Naive thymus-derived CD4-positive, alpha-beta T cell (primary cell): Measurements from ENCODE around the gene AKNAD1. TPM values are rescaled to one million over a fixed set of nuclear protein-coding genes. Genes with fewer than 3 reads are reported as not detected.
"Not testable (repeated sequence)": the region's sequence is repeated elsewhere in the genome, so short reads cannot be mapped to it uniquely, and the experiment has no call there.

Source experiments
- ATAC-seq: fragments of 150-1000 bp; cut with Tn5 transposase; 2 replicates; pipeline ENCODE4 v1.10.0; 2021; ENCODE audit warnings: mild to moderate bottlenecking, moderate library complexity
- CTCF ChIA-PET: fragments of 350-600 bp; sonication (Branson Sonifier 250); formaldehyde crosslinking; loops from one replicate; lab custom pipeline; 2021; ENCODE audit warnings: antibody characterized with exemption; lab: Charles Lee
- POLR2A ChIA-PET: fragments of 350-600 bp; sonication (Branson Sonifier 250); formaldehyde crosslinking; loops from one replicate; lab custom pipeline; 2021; ENCODE audit warnings: antibody characterized with exemption, inconsistent platforms; lab: Charles Lee
- DNase-seq, 9 donors: peaks; one replicate each; pipeline versions ENCODE4 v3.0.0 to v3.0.0-alpha.2; 2020 to 2022; ENCODE audit warnings: mixed read lengths in 1 of 9
- H3K27ac ChIP-seq: one replicate; pipeline ENCODE4 v1.7.0; 2013; ENCODE audit warnings: mild to moderate bottlenecking, low read depth, low read length, moderate library complexity
- H3K27me3 ChIP-seq, 2 donors: one replicate each; pipeline ENCODE4 v1.7.0; 2013; ENCODE audit warnings: low read length in 2 of 2, mild to moderate bottlenecking in 2 of 2, moderate library complexity in 2 of 2; ENCODE audit not compliant: control insufficient read depth in 2 of 2, insufficient read depth in 2 of 2
- H3K36me3 ChIP-seq, 3 experiments: 1 replicate in 2 of 3; 2 replicates in 1 of 3; pipeline ENCODE4 v1.7.0; 2013; ENCODE audit warnings: low read length in 3 of 3, mild to moderate bottlenecking in 3 of 3, moderate library complexity in 1 of 3; ENCODE audit not compliant: insufficient read depth in 3 of 3, control insufficient read depth in 2 of 3
- H3K4me1 ChIP-seq, 2 donors: one replicate each; pipeline ENCODE4 v1.7.0; 2013; ENCODE audit warnings: low read length in 2 of 2, mild to moderate bottlenecking in 2 of 2, moderate library complexity in 1 of 2; ENCODE audit not compliant: control insufficient read depth in 2 of 2, insufficient read depth in 2 of 2
- H3K4me3 ChIP-seq: 2 replicates; pipeline ENCODE4 v1.7.0; 2013; ENCODE audit warnings: mild to moderate bottlenecking, low read length
- H3K9me3 ChIP-seq, 3 experiments: 1 replicate in 2 of 3; 2 replicates in 1 of 3; pipeline ENCODE4 v1.7.0; 2013; ENCODE audit warnings: low read length in 3 of 3; ENCODE audit not compliant: control insufficient read depth in 2 of 3
- H3K27ac Mint-ChIP-seq, 9 donors: one replicate each; pipeline ENCODE4 v1.8.0; 2020 to 2022; ENCODE audit warnings: mixed read lengths in 9 of 9, mild to moderate bottlenecking in 8 of 9, moderate library complexity in 5 of 9, inconsistent platforms in 2 of 9
- H3K27me3 Mint-ChIP-seq, 5 donors: one replicate each; pipeline ENCODE4 v1.8.0; 2021 to 2022; ENCODE audit warnings: mixed read lengths in 5 of 5, mild to moderate bottlenecking in 1 of 5
- H3K36me3 Mint-ChIP-seq, 5 donors: one replicate each; pipeline ENCODE4 v1.8.0; 2020 to 2022; ENCODE audit warnings: mixed read lengths in 5 of 5, mild to moderate bottlenecking in 3 of 5, inconsistent platforms in 1 of 5
- H3K4me1 Mint-ChIP-seq, 7 donors: one replicate each; pipeline ENCODE4 v1.8.0; 2020 to 2022; ENCODE audit warnings: mixed read lengths in 7 of 7, mild to moderate bottlenecking in 3 of 7, inconsistent platforms in 1 of 7
- H3K4me3 Mint-ChIP-seq, 10 donors: one replicate each; pipeline ENCODE4 v1.8.0; 2020 to 2022; ENCODE audit warnings: mild to moderate bottlenecking in 10 of 10, mixed read lengths in 10 of 10, moderate library complexity in 6 of 10, inconsistent platforms in 2 of 10
- H3K9me3 Mint-ChIP-seq, 11 donors: one replicate each; pipeline ENCODE4 v1.8.0; 2020 to 2022; ENCODE audit warnings: mixed read lengths in 11 of 11, mild to moderate bottlenecking in 4 of 11, inconsistent platforms in 1 of 11, moderate library complexity in 1 of 11
- intact Hi-C, 2 donors: fragments of 100-400 bp; cut with micrococcal nuclease; formaldehyde crosslinking; loops; one replicate each; pipeline ENCODE4 v1.15.1; 2023
- polyA plus RNA-seq, 2 donors: library from polyadenylated mRNA; unstranded; fragments of 300-500 nt; fragmentation: Illumina TruSeq; gene quantifications; one replicate each; pipeline ENCODE4 v1.2.3, GENCODE V29; 2021
- total RNA-seq, 6 experiments: library from RNA in 5 of 6; stranded (reverse) in 5 of 6; gene quantifications; 1 replicate in 5 of 6; 2 replicates in 1 of 6; pipeline ENCODE4 v1.2.3 and lab custom pipeline; 2021 to 2026

Gene AKNAD1
- total and polyA plus RNA-seq, 7 experiments from 2014 or later, result not detected

- H3K4me1 ChIP-seq, H3K27ac ChIP-seq, H3K27me3 Mint-ChIP-seq, intact Hi-C loops, ATAC-seq, POLR2A ChIA-PET, H3K4me3 ChIP-seq, H3K27ac Mint-ChIP-seq, H3K27me3 ChIP-seq, CTCF ChIA-PET, H3K4me3 Mint-ChIP-seq, H3K4me1 Mint-ChIP-seq, DNase-seq: not testable (repeated sequence)
- Mint-ChIP-seq H3K36me3 (peaks cover 30 to 77% (median 57%) of the 10 kb centered on the region in 5 donors), H3K9me3 (peaks cover 7 to 32% (median 22%) of the 10 kb centered on the region in 11 donors)
- Histone ChIP-seq H3K36me3 (peaks cover 9 to 64% (median 15%) of the 10 kb centered on the region in 3 experiments), H3K9me3 (peaks cover 0 to 17% (median 0%) of the 10 kb centered on the region in 3 experiments)
Measured at GRCh38 chr1:108781575-108781944, 75.3 kb downstream of the AKNAD1 start.

GRCh38 chr1:108780937-108781574, 75.8 kb downstream of the AKNAD1 start:
- Mint-ChIP-seq H3K9me3 (peaks cover 7 to 28% (median 21%) of the 10 kb centered on the region in 11 donors), H3K4me1 (peaks cover 0 to 4% (median 0%) of the 10 kb centered on the region in 7 donors), H3K4me3 (no peak overlapping the region), H3K27me3 (no peaks in the 10 kb centered on the region), H3K27ac (no peak overlapping the region), H3K36me3 (peaks cover 27 to 72% (median 52%) of the 10 kb centered on the region in 5 donors)
- no peak overlapping the region for H3K4me3 ChIP-seq
- ATAC-seq (no peak), DNase-seq (no peak)
- H3K4me1 ChIP-seq, result no peaks in the 10 kb centered on the region
- no peak overlapping the region for H3K27ac ChIP-seq
- ChIA-PET POLR2A (no interaction called here), CTCF (no interaction called here)
- intact Hi-C loops, result no loop called here
- peaks cover 0 to 15% (median 0%) of the 10 kb centered on the region in 3 experiments for H3K9me3 ChIP-seq
- peaks cover 13 to 64% (median 15%) of the 10 kb centered on the region in 3 experiments for H3K36me3 ChIP-seq
- H3K27me3 ChIP-seq, result no peaks in the 10 kb centered on the region

- Histone ChIP-seq H3K36me3 (peaks cover 20 to 60% (median 21%) of the 10 kb centered on the region in 3 experiments), H3K4me3 (no peak overlapping the region), H3K9me3 (no peaks in the 10 kb centered on the region), H3K4me1 (no peaks in the 10 kb centered on the region), H3K27me3 (no peaks in the 10 kb centered on the region), H3K27ac (no peak overlapping the region)
- Mint-ChIP-seq H3K36me3 (peaks cover 18 to 69% (median 45%) of the 10 kb centered on the region in 5 donors), H3K27me3 (no peaks in the 10 kb centered on the region), H3K4me3 (no peak overlapping the region), H3K27ac (peak overlapping the region in 1 of 9 donors; percentile 38), H3K9me3 (peaks cover 2 to 12% (median 8%) of the 10 kb centered on the region in 11 donors), H3K4me1 (peaks cover 0 to 8% (median 0%) of the 10 kb centered on the region in 7 donors)
- intact Hi-C loops, result no loop called here
- ChIA-PET POLR2A (no interaction called here), CTCF (no interaction called here)
- ATAC-seq (no peak), DNase-seq (no peak)
Measured at GRCh38 chr1:108779455-108779854, 77.4 kb downstream of the AKNAD1 start.

- no peak overlapping the region for H3K4me3 ChIP-seq
- intact Hi-C loops, result no loop called here
- H3K27ac Mint-ChIP-seq, result peak overlapping the region in 1 of 9 donors; percentile 44
- H3K4me1 Mint-ChIP-seq, result peaks cover 0 to 6% (median 0%) of the 10 kb centered on the region in 7 donors
- no peaks in the 10 kb centered on the region for H3K4me1 ChIP-seq
- peaks cover 14 to 62% (median 38%) of the 10 kb centered on the region in 5 donors for H3K36me3 Mint-ChIP-seq
- H3K4me3 Mint-ChIP-seq, result no peak overlapping the region
- H3K27me3 Mint-ChIP-seq, result no peaks in the 10 kb centered on the region
- H3K9me3 Mint-ChIP-seq, result peaks cover 0 to 2% (median 0%) of the 10 kb centered on the region in 11 donors
- DNase-seq (no peak), ATAC-seq (no peak)
- POLR2A ChIA-PET, result no interaction called here
- H3K27me3 ChIP-seq, result no peaks in the 10 kb centered on the region
- CTCF ChIA-PET, result no interaction called here
- H3K9me3 ChIP-seq, result no peaks in the 10 kb centered on the region
- H3K36me3 ChIP-seq, result peaks cover 20 to 60% (median 28%) of the 10 kb centered on the region in 3 experiments
- H3K27ac ChIP-seq, result no peak overlapping the region
Measured at GRCh38 chr1:108777839-108778238, 79.1 kb downstream of the AKNAD1 start.

- ChIA-PET CTCF (no interaction called here), POLR2A (no interaction called here)
- no peaks in the 10 kb centered on the region for H3K9me3 ChIP-seq
- H3K9me3 Mint-ChIP-seq, result no peaks in the 10 kb centered on the region
- no peaks in the 10 kb centered on the region for H3K27me3 ChIP-seq
- no peaks in the 10 kb centered on the region for H3K4me1 ChIP-seq
- DNase-seq (no peak), ATAC-seq (no peak)
- H3K4me1 Mint-ChIP-seq, result peaks cover 0 to 5% (median 0%) of the 10 kb centered on the region in 7 donors
- peak overlapping the region in 1 of 9 donors; percentile 13 for H3K27ac Mint-ChIP-seq
- H3K27me3 Mint-ChIP-seq, result no peaks in the 10 kb centered on the region
- no peak overlapping the region for H3K4me3 ChIP-seq
- peaks cover 10 to 42% (median 20%) of the 10 kb centered on the region in 3 experiments for H3K36me3 ChIP-seq
- H3K27ac ChIP-seq, result no peak overlapping the region
- intact Hi-C loops, result no loop called here
- H3K36me3 Mint-ChIP-seq, result peaks cover 10 to 41% (median 16%) of the 10 kb centered on the region in 5 donors
- no peak overlapping the region for H3K4me3 Mint-ChIP-seq
Measured at GRCh38 chr1:108767708-108768107, 89.2 kb downstream of the AKNAD1 start.

GRCh38 chr1:108767115-108767514, 89.8 kb downstream of the AKNAD1 start:
- peaks cover 10 to 44% (median 16%) of the 10 kb centered on the region in 5 donors for H3K36me3 Mint-ChIP-seq

More at GRCh38 chr1:108767115-108767514, 89.8 kb downstream of the AKNAD1 start:
- no peaks in the 10 kb centered on the region for H3K9me3 Mint-ChIP-seq
- peak overlapping the region in 1 of 9 donors; percentile 15 for H3K27ac Mint-ChIP-seq
- H3K4me1 Mint-ChIP-seq, result peaks cover 0 to 5% (median 0%) of the 10 kb centered on the region in 7 donors
- CTCF ChIA-PET, result no interaction called here
- Histone ChIP-seq H3K4me3 (no peak overlapping the region), H3K27me3 (no peaks in the 10 kb centered on the region), H3K9me3 (no peaks in the 10 kb centered on the region), H3K36me3 (peaks cover 7 to 42% (median 20%) of the 10 kb centered on the region in 3 experiments), H3K4me1 (no peaks in the 10 kb centered on the region), H3K27ac (no peak overlapping the region)
- H3K4me3 Mint-ChIP-seq, result no peak overlapping the region
- POLR2A ChIA-PET, result no interaction called here
- intact Hi-C loops, result no loop called here
- no peaks in the 10 kb centered on the region for H3K27me3 Mint-ChIP-seq
- ATAC-seq, result no peak
- no peak for DNase-seq
